ENCODE measurements around the gene MTF1.
"Not testable (repeated sequence)": the region's sequence is repeated elsewhere in the genome, so short reads cannot be mapped to it uniquely, and the experiment has no call there.

The MTF1 gene

DNA sequence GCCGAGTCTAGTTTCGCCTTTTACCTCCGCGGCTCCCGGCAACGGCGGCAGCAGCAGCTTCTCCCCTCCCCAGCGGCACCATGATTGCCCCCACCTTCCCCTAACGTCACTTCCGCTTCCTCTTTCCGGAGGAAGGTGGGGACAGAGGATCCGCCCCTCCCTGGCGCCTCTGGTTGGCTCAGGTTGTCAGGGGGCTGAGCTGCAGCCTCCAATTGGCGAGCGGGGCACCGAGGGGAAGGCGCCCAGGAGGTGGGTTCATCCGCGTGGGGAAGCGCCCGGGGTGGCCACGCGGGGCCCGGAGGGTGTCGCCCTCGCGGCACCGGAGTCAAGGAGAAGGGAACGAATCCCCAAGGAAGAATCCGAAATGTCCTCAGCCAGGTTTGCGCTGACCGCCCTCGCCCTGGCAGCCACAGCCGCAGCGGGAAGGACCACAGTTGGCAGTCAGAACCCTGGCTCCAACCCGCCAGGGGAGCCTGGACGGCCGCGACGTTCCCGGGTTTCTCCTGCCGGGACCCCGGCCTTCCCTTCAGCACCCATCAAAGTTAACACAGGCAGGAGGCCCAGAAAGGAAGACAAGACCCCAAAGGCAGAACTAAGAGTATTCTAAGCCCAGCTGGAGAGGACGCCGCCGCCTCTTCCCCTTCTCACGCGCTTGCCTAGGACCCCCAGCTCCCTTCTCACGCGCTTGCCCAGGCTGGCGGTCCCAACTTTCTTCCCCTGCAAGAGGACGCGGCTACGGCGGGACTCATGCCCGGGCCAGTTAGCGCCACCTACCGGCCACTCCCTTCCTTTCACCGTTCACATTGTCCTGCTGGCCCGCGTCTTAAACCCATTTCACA is at the start of gene MTF1:
Gene MTF1, minus strand, starts transcription at position 86 of the 839 bp plus-strand sequence. CDS start 1,934 bp downstream, outside the sequence.
- TF ChIP-seq, protein P1, sequence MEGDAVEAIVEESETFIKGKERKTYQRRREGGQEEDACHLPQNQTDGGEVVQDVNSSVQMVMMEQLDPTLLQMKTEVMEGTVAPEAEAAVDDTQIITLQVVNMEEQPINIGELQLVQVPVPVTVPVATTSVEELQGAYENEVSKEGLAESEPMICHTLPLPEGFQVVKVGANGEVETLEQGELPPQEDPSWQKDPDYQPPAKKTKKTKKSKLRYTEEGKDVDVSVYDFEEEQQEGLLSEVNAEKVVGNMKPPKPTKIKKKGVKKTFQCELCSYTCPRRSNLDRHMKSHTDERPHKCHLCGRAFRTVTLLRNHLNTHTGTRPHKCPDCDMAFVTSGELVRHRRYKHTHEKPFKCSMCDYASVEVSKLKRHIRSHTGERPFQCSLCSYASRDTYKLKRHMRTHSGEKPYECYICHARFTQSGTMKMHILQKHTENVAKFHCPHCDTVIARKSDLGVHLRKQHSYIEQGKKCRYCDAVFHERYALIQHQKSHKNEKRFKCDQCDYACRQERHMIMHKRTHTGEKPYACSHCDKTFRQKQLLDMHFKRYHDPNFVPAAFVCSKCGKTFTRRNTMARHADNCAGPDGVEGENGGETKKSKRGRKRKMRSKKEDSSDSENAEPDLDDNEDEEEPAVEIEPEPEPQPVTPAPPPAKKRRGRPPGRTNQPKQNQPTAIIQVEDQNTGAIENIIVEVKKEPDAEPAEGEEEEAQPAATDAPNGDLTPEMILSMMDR (conservative IDR thresholded peaks at IDR 0.05): peak; percentile 98
- TF ChIP-seq ZFX (IDR thresholded peaks at IDR 0.05): peak; percentile 68; the same call in 1 of the 2 replicates
- peak within 1 kb of the TSS; percentile 76 for H3K27ac ChIP-seq

GRCh38 chr1:37908531-37908930 is 49.1 kb upstream of the MTF1 start:
- H3K27ac ChIP-seq: not testable (repeated sequence)

DNA sequence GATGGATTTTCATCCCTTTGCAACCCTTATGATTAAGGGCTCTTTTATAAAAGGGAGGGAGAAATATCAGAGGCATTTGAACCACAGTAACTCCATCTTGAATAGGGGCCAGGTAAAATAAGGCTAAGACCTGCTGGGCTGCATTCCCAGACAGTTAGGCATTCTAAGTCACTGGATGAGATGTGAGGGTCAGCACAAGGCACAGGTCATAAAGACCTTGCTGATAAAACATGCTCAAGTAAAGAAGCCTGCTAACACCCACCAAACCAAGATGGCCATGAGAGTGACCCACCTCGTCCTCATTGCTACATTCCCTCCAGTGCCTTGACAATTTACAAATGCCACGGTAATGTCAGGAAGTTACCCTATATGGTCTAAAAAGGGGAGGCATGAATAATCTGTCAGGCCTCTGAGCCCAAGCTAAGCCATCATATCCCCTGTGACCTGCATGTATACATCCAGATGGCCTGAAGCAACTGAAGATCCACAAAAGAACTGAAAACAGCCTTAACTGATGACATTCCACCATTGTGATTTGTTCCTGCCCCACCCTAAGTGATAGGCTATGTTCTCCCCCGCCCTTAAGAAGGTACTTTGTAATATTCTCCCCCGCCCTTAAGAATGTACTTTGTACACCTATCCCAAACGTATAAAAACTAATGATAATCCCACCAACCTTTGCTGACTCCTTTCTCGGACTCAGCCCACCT is 48.2 kb upstream of the MTF1 start:
- H3K27ac ChIP-seq: not testable (repeated sequence)

DNA sequence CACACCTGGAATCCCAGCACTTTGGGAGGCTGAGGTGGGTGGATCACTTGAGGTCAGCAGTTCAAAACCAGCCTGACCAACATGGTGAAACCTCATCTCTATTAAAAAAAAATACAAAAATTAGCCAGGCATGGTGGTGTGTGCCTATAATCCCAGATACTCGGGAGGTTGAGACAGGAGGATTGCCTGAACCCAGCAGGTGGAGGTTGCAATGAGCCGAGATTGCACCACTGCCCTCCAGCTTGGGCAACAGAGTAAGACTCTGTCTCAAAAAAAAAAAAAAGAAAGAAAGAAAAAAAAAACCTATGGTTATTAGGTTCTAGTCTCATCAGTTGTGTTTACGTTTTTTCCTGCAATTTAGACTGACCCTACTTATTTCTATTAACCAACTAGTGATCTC is 47.2 kb upstream of the MTF1 start:
- H3K27ac ChIP-seq: not testable (repeated sequence)

- no peak for TF ChIP-seq ZFX (IDR thresholded peaks at IDR 0.05)
- TF ChIP-seq, protein P1 (conservative IDR thresholded peaks at IDR 0.05): no peak
Observed at GRCh38 chr1:37905727-37906126, 46.3 kb upstream of the MTF1 start.

GRCh38 chr1:37903921-37904320 is 44.5 kb upstream of the MTF1 start:
- H3K27ac ChIP-seq: not testable (repeated sequence)

More at GRCh38 chr1:37905727-37906126, 46.3 kb upstream of the MTF1 start:
- no peak overlapping the region for H3K27ac ChIP-seq

- H3K27ac ChIP-seq: no peak overlapping the region
- TF ChIP-seq ZFX (IDR thresholded peaks at IDR 0.05): no peak
- TF ChIP-seq, protein P1 (conservative IDR thresholded peaks at IDR 0.05): no peak
Observed at GRCh38 chr1:37902983-37903382, 43.6 kb upstream of the MTF1 start.

- no peak overlapping the region for H3K27ac ChIP-seq
- TF ChIP-seq, protein P1 (conservative IDR thresholded peaks at IDR 0.05): no peak
- TF ChIP-seq ZFX (IDR thresholded peaks at IDR 0.05): no peak
Observed at GRCh38 chr1:37901893-37902225, 42.5 kb upstream of the MTF1 start.

DNA sequence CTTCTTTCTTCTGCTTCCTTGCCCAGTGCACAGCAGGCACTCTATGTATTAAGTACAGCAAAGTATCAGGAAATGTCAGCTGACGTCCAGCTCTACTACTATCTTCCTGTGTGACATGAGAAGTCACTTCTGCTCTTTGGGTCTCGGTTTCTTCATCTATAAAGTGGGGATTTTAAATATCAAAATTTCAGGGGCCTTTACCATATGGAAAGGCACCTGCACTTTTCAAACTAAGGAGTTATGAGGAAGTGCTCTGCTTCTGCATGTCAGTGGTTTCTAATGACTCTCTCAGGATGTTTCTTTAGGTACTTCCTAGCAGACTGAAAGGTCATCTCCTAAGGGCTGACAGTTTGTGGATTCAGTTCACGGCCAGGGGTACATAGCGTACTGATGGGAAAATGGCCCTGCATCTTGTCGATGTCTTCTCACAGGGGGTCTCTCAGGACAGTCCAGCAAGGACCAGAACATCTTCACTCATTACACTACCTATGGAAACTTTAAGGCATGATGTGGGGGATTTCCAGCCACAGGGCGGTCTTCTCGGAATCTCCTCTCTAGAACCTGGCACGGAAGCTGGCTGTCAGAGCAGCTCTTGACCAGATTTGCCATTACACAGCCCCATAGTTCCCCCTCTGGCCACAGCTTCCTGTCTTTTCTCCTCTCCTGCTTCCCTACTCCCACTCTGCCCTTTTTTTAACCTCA is 42.0 kb upstream of the MTF1 start:
- TF ChIP-seq ZFX (IDR thresholded peaks at IDR 0.05): no peak
- TF ChIP-seq, protein P1 (conservative IDR thresholded peaks at IDR 0.05): no peak
- H3K27ac ChIP-seq: no peak overlapping the region

DNA sequence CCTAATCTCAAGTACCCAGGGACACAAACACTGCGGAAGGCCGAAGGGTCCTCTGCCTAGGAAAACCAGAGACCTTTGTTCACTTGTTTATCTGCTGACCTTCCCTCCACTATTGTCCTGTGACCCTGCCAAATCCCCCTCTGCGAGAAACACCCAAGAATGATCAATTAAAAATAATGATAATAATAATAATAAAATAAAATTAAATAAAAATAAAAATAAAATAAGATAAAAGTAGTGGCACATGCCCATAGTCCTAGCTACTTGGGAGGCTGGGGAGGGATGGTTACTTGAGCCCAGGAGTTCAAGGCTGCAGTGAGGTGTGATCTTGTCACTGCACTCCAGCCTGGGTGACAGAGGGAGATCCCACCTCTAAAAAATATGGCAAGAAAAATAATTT is 38.2 kb upstream of the MTF1 start:
- H3K27ac ChIP-seq: not testable (repeated sequence)

All from C4-2B (cell line).